Loucy (cell line): Measurements from ENCODE around the gene BABAM2.

Experiments
- H2AFZ ChIP-seq: fragments of 200-600 bp; sonication (generic); 2 replicates; pipeline ENCODE4 v1.6.0; 2016; ENCODE audit warnings: antibody characterized with exemption, mild to moderate bottlenecking, low read length, moderate library complexity
- H3F3A ChIP-seq: fragments of 200-600 bp; 2 replicates; pipeline ENCODE4 v1.6.0; 2016; ENCODE audit warnings: antibody characterized with exemption, low read depth, mild to moderate bottlenecking
- H3K27me3 ChIP-seq: fragments of 200-600 bp; sonication (generic); 2 replicates; pipeline ENCODE4 v1.6.1; 2014; ENCODE audit warnings: low read length, mild to moderate bottlenecking; ENCODE audit not compliant: insufficient read depth, poor library complexity, severe bottlenecking
- H3K36me3 ChIP-seq: fragments of 200-600 bp; sonication (generic); 2 replicates; pipeline ENCODE4 v1.6.1; 2016; ENCODE audit warnings: low read length; ENCODE audit not compliant: insufficient read depth
- H3K4me1 ChIP-seq: fragments of 200-600 bp; sonication (generic); 2 replicates; pipeline ENCODE4 v1.5.1; 2014; ENCODE audit warnings: low read length, mild to moderate bottlenecking; ENCODE audit not compliant: insufficient read depth, poor library complexity, severe bottlenecking
- H3K4me2 ChIP-seq: fragments of 200-600 bp; sonication (generic); 2 replicates; pipeline ENCODE4 v1.6.0; 2014; ENCODE audit warnings: antibody characterized with exemption, low read length, low read depth, mild to moderate bottlenecking; ENCODE audit not compliant: poor library complexity, severe bottlenecking
- H3K4me3 ChIP-seq: fragments of 200-600 bp; sonication (generic); 2 replicates; pipeline ENCODE4 v1.5.1; 2014; ENCODE audit warnings: low read length, mild to moderate bottlenecking, mixed read lengths; ENCODE audit not compliant: poor library complexity, severe bottlenecking
- H3K79me2 ChIP-seq: fragments of 200-600 bp; sonication (generic); 2 replicates; pipeline ENCODE4 v1.6.1; 2014; ENCODE audit warnings: low read length; ENCODE audit not compliant: insufficient read depth
- H3K9ac ChIP-seq: fragments of 200-600 bp; sonication (generic); 2 replicates; pipeline ENCODE4 v1.6.0; 2014; ENCODE audit warnings: mild to moderate bottlenecking, low read depth, low read length, moderate library complexity; ENCODE audit not compliant: poor library complexity, severe bottlenecking
- H3K9me2 ChIP-seq: fragments of 200-600 bp; sonication (generic); replicated peaks from 2 replicates; pipeline ENCODE4 v1.6.1; 2016; ENCODE audit warnings: low read depth, low read length, mixed read lengths
- H3K9me3 ChIP-seq: fragments of 200-600 bp; sonication (generic); 2 replicates; pipeline ENCODE4 v1.6.1; 2014; ENCODE audit warnings: mild to moderate bottlenecking, antibody characterized with exemption, low read length, low read depth; ENCODE audit not compliant: insufficient read depth
- H4K20me1 ChIP-seq: fragments of 200-600 bp; sonication (generic); 2 replicates; pipeline ENCODE4 v1.6.0; 2014; ENCODE audit warnings: antibody characterized with exemption, low read length, mild to moderate bottlenecking; ENCODE audit not compliant: insufficient read depth, poor library complexity, severe bottlenecking
- EZH2phosphoT487 ChIP-seq: fragments of 200-600 bp; IDR thresholded peaks from 2 replicates; pipeline ENCODE4 v1.6.1; 2018; ENCODE audit warnings: antibody characterized with exemption, mild to moderate bottlenecking, moderate library complexity, borderline replicate concordance
- TF ChIP-seq, protein P1 (sequence below): fragments of 200-600 bp; sonication (generic); conservative IDR thresholded peaks from 2 replicates; pipeline ENCODE4 v1.5.1; 2014; ENCODE audit warnings: mild to moderate bottlenecking, antibody characterized with exemption, low read length

The BABAM2 gene

DNA sequence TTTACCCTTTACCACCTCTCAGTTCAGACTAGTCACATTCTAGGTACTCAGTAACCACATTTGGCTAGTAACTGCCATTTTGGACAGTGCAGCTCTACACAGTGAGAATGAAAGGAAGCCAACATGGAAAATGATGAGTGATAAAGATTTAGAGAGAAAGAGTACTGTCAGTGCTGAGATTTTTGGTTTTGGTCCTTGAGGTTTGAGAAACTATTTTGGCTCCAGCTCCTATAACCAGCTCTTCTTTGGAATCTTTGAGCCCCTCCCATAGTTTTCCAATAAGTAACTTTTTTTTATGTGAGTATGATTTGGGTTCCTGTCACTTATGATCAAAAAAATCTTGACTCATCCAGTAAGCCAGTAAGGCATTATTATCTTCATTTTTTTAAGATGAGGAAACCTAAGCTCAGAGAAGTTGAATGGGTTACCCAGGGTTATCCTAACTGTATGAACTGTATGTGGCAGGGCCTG is 173.0 kb downstream of the BABAM2 start:
- H3K36me3 ChIP-seq, result no peaks in the 10 kb centered on the region
- H3K9ac ChIP-seq, result no peak overlapping the region
- no peaks in the 10 kb centered on the region for H3K9me3 ChIP-seq
- no peak overlapping the region for H3K4me3 ChIP-seq
- H3K4me2 ChIP-seq, result no peak overlapping the region
- H3K9me2 ChIP-seq, result no peaks in the 10 kb centered on the region
- H3K79me2 ChIP-seq, result no peaks in the 10 kb centered on the region
- no peaks in the 10 kb centered on the region for H3F3A ChIP-seq
- TF ChIP-seq, protein P1, sequence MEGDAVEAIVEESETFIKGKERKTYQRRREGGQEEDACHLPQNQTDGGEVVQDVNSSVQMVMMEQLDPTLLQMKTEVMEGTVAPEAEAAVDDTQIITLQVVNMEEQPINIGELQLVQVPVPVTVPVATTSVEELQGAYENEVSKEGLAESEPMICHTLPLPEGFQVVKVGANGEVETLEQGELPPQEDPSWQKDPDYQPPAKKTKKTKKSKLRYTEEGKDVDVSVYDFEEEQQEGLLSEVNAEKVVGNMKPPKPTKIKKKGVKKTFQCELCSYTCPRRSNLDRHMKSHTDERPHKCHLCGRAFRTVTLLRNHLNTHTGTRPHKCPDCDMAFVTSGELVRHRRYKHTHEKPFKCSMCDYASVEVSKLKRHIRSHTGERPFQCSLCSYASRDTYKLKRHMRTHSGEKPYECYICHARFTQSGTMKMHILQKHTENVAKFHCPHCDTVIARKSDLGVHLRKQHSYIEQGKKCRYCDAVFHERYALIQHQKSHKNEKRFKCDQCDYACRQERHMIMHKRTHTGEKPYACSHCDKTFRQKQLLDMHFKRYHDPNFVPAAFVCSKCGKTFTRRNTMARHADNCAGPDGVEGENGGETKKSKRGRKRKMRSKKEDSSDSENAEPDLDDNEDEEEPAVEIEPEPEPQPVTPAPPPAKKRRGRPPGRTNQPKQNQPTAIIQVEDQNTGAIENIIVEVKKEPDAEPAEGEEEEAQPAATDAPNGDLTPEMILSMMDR, result no peak
- TF ChIP-seq EZH2phosphoT487, result no peak
- H3K4me1 ChIP-seq, result peaks cover 10% of the 10 kb centered on the region
- no peaks in the 10 kb centered on the region for H4K20me1 ChIP-seq
- H2AFZ ChIP-seq, result no peak overlapping the region
- no peaks in the 10 kb centered on the region for H3K27me3 ChIP-seq

- Histone ChIP-seq H3K9ac (no peak overlapping the region), H3K27me3 (no peaks in the 10 kb centered on the region), H3K4me1 (no peaks in the 10 kb centered on the region), H3K4me3 (no peak overlapping the region), H3K79me2 (no peaks in the 10 kb centered on the region), H3K36me3 (no peaks in the 10 kb centered on the region), H3K9me2 (no peaks in the 10 kb centered on the region), H3K4me2 (no peak overlapping the region), H3K9me3 (no peaks in the 10 kb centered on the region), H2AFZ (no peak overlapping the region), H4K20me1 (no peaks in the 10 kb centered on the region), H3F3A (no peaks in the 10 kb centered on the region)
- TF ChIP-seq EZH2phosphoT487, result no peak
- TF ChIP-seq, protein P1, result no peak
Observed at GRCh38 chr2:28067602-28068001, 177.1 kb downstream of the BABAM2 start.

GRCh38 chr2:28068088-28068487 is 177.6 kb downstream of the BABAM2 start:
- H3K79me2 ChIP-seq, result no peaks in the 10 kb centered on the region
- H2AFZ ChIP-seq, result no peak overlapping the region
- H3F3A ChIP-seq, result no peaks in the 10 kb centered on the region
- TF ChIP-seq EZH2phosphoT487, result no peak
- TF ChIP-seq, protein P1, result no peak
- no peak overlapping the region for H3K4me2 ChIP-seq
- no peak overlapping the region for H3K9ac ChIP-seq
- no peaks in the 10 kb centered on the region for H3K36me3 ChIP-seq
- no peaks in the 10 kb centered on the region for H3K9me2 ChIP-seq
- no peaks in the 10 kb centered on the region for H3K27me3 ChIP-seq
- H3K4me3 ChIP-seq, result no peak overlapping the region
- H4K20me1 ChIP-seq, result no peaks in the 10 kb centered on the region
- no peaks in the 10 kb centered on the region for H3K4me1 ChIP-seq
- no peaks in the 10 kb centered on the region for H3K9me3 ChIP-seq
